Mesenchymal stem cell (in vitro differentiated cells and primary cell): ENCODE results near the gene MICAL3.

Experiments used
- DNase-seq: peaks from one replicate; pipeline ENCODE4 v3.0.0-alpha.2; 2013
- H2AFZ ChIP-seq: one replicate; pipeline ENCODE4 v1.6.1; 2013; ENCODE audit warnings: low read depth, mild to moderate bottlenecking, control low read depth, inconsistent platforms, low read length, moderate library complexity
- H2AK5ac ChIP-seq: 2 replicates; pipeline ENCODE4 v1.6.1; 2013; ENCODE audit warnings: low read length, moderate library complexity, mild to moderate bottlenecking, inconsistent platforms; ENCODE audit not compliant: severe bottlenecking
- H2BK120ac ChIP-seq: one replicate; pipeline ENCODE4 v1.6.1; 2013; ENCODE audit warnings: low read depth, mild to moderate bottlenecking, inconsistent platforms, low read length, moderate library complexity
- H2BK12ac ChIP-seq, 2 experiments: one replicate each; pipeline ENCODE4 v1.6.1; 2013; ENCODE audit warnings: inconsistent platforms in 2 of 2, low read length in 2 of 2, mild to moderate bottlenecking in 2 of 2, moderate library complexity in 2 of 2, control low read depth in 1 of 2
- H2BK15ac ChIP-seq: one replicate; pipeline ENCODE4 v1.6.1; 2013; ENCODE audit warnings: mild to moderate bottlenecking, low read depth, inconsistent platforms; ENCODE audit not compliant: poor library complexity, severe bottlenecking
- H2BK5ac ChIP-seq: 2 replicates; pipeline ENCODE4 v1.6.1; 2013; ENCODE audit warnings: low read depth, mild to moderate bottlenecking, low read length, control low read depth, inconsistent platforms; ENCODE audit not compliant: poor library complexity, severe bottlenecking
- H3K14ac ChIP-seq, 2 experiments: one replicate each; pipeline ENCODE4 v1.6.1; 2013; ENCODE audit warnings: inconsistent platforms in 2 of 2, low read length in 2 of 2, control low read depth in 1 of 2, mild to moderate bottlenecking in 1 of 2, moderate library complexity in 1 of 2
- H3K18ac ChIP-seq, 2 experiments: one replicate each; pipeline ENCODE4 v1.6.1; 2013; ENCODE audit warnings: inconsistent platforms in 2 of 2, low read length in 2 of 2, control low read depth in 1 of 2, low read depth in 1 of 2, mild to moderate bottlenecking in 1 of 2
- H3K23ac ChIP-seq, 2 experiments: one replicate each; pipeline ENCODE4 v1.6.1; 2013; ENCODE audit warnings: inconsistent platforms in 2 of 2, low read length in 2 of 2, mild to moderate bottlenecking in 2 of 2, moderate library complexity in 2 of 2, control low read depth in 1 of 2
- H3K27ac ChIP-seq: 2 replicates; pipeline ENCODE4 v1.5.1; 2013; ENCODE audit warnings: mild to moderate bottlenecking, moderate library complexity, low read length, control low read depth, inconsistent platforms; ENCODE audit not compliant: poor library complexity, severe bottlenecking
- H3K27me3 ChIP-seq, 2 experiments: 2 replicates each; pipeline versions ENCODE4 v1.6.1 to v1.7.0; 2013; ENCODE audit warnings: low read length in 2 of 2, mild to moderate bottlenecking in 2 of 2, moderate library complexity in 2 of 2, control low read depth in 1 of 2, inconsistent platforms in 1 of 2; ENCODE audit not compliant: control insufficient read depth in 1 of 2, insufficient read depth in 1 of 2
- H3K36me3 ChIP-seq, 2 experiments: 2 replicates each; pipeline versions ENCODE4 v1.6.1 to v1.7.0; 2013; ENCODE audit warnings: low read length in 2 of 2, control low read depth in 1 of 2, inconsistent platforms in 1 of 2, low read depth in 1 of 2, mild to moderate bottlenecking in 1 of 2; ENCODE audit not compliant: insufficient read depth in 2 of 2, control insufficient read depth in 1 of 2
- H3K4ac ChIP-seq, 2 experiments: one replicate each; pipeline ENCODE4 v1.6.1; 2013; ENCODE audit warnings: inconsistent platforms in 2 of 2, low read length in 2 of 2, mild to moderate bottlenecking in 2 of 2, moderate library complexity in 2 of 2, control low read depth in 1 of 2, low read depth in 1 of 2
- H3K4me1 ChIP-seq: 2 replicates; pipeline ENCODE4 v1.6.1; 2013; ENCODE audit warnings: low read depth, low read length, control low read depth; ENCODE audit not compliant: control insufficient read depth, insufficient read depth
- H3K4me2 ChIP-seq: 2 replicates; pipeline ENCODE4 v1.6.1; 2013; ENCODE audit warnings: low read length, mild to moderate bottlenecking, inconsistent platforms; ENCODE audit not compliant: poor library complexity, severe bottlenecking
- H3K4me3 ChIP-seq, 2 experiments: 2 replicates each; pipeline versions ENCODE4 v1.5.1 to v1.7.0; 2013; ENCODE audit warnings: low read length in 2 of 2, mild to moderate bottlenecking in 2 of 2, control low read depth in 1 of 2, low read depth in 1 of 2; ENCODE audit not compliant: insufficient read depth in 1 of 2
- H3K79me1 ChIP-seq: replicated peaks from 2 replicates; pipeline ENCODE4 v1.6.1; 2013; ENCODE audit warnings: mild to moderate bottlenecking, control low read depth, low read length, inconsistent platforms; ENCODE audit not compliant: poor library complexity, severe bottlenecking
- H3K9ac ChIP-seq: 2 replicates; pipeline ENCODE4 v1.7.0; 2013; ENCODE audit warnings: mild to moderate bottlenecking, low read length, moderate library complexity
- H3K9me3 ChIP-seq: 2 replicates; pipeline ENCODE4 v1.7.0; 2013; ENCODE audit warnings: mild to moderate bottlenecking, low read length; ENCODE audit not compliant: control insufficient read depth
- H4K8ac ChIP-seq: one replicate; pipeline ENCODE4 v1.6.1; 2013; ENCODE audit warnings: inconsistent platforms, mild to moderate bottlenecking, low read length, moderate library complexity
- H4K91ac ChIP-seq: one replicate; pipeline ENCODE4 v1.6.1; 2013; ENCODE audit warnings: mild to moderate bottlenecking, low read length, inconsistent platforms
- WGBS: methylation state at CpG from one replicate; pipeline ENCODE4 v1.1.7; 2013; ENCODE audit warnings: mixed read lengths; 5-methylcytosine and 5-hydroxymethylcytosine counted together

MICAL3 gene

DNA sequence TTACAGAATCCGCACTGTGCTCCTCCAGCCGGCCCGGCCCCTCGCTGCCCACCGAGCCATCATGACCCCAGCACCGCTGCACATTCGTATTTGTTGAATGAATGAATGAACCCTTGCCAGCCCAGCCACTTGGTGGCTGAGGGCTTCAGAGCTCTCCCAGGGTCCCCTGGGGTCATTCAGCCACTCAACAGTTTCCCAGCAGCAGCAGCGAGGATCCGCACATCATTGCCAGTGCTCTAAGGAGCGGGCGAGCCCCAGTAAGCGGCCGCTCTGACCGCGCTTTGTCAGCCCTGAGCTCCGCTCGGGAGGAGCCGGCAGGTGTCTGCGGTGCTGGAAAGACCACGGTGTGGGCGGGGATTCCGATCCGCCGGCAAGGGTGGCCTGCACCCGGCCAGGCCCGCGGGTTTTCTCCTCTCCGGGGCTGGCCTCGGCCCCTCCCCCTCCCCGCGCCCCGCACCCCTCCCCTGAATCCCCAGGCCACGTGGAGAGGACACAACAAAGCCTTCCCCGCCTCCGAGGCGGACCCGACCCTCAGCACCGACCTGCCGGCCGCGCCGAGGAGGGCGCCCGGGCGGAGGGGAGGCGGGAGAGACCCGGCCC is 250.7 kb downstream of the MICAL3 start:
- WGBS, result 2% methylated on average over 42 of the region's 47 CpGs
- H3K79me1 ChIP-seq, result peaks cover 26% of the 10 kb centered on the region

GRCh38 chr22:17772958-17773605 is 251.3 kb downstream of the MICAL3 start:
- WGBS, result 42% methylated on average over 14 of the region's 18 CpGs

More for the DNA sequence above, 250.7 kb downstream of the MICAL3 start:
- H3K9ac ChIP-seq, result peak overlapping the region; percentile 70
- H4K8ac ChIP-seq, result no peak overlapping the region
- H3K14ac ChIP-seq, result peak overlapping the region in 1 of 2 experiments; percentile 56
- H3K18ac ChIP-seq, result peak overlapping the region; percentile 44 to 72
- no peak overlapping the region for H2AK5ac ChIP-seq
- peak overlapping the region; percentile 80 to 81 for H3K4me3 ChIP-seq
- no peak overlapping the region for H3K27ac ChIP-seq
- H3K4ac ChIP-seq, result peak overlapping the region in 1 of 2 experiments; percentile 53
- H2BK5ac ChIP-seq, result no peak overlapping the region
- H3K27me3 ChIP-seq, result no peaks in the 10 kb centered on the region
- H4K91ac ChIP-seq, result no peak overlapping the region
- no peak overlapping the region for H2BK120ac ChIP-seq
- peaks cover 31% of the 10 kb centered on the region for H3K4me1 ChIP-seq
- H3K23ac ChIP-seq, result peak overlapping the region in 1 of 2 experiments; percentile 18
- H3K9me3 ChIP-seq, result no peaks in the 10 kb centered on the region
- peaks cover 0 to 13% of the 10 kb centered on the region in 2 experiments for H3K36me3 ChIP-seq
- H2AFZ ChIP-seq, result no peak overlapping the region
- peak; percentile 46 for DNase-seq
- peak overlapping the region; percentile 82 for H3K4me2 ChIP-seq
- peak overlapping the region in 1 of 2 experiments; percentile 68 for H2BK12ac ChIP-seq
- no peak overlapping the region for H2BK15ac ChIP-seq

DNA sequence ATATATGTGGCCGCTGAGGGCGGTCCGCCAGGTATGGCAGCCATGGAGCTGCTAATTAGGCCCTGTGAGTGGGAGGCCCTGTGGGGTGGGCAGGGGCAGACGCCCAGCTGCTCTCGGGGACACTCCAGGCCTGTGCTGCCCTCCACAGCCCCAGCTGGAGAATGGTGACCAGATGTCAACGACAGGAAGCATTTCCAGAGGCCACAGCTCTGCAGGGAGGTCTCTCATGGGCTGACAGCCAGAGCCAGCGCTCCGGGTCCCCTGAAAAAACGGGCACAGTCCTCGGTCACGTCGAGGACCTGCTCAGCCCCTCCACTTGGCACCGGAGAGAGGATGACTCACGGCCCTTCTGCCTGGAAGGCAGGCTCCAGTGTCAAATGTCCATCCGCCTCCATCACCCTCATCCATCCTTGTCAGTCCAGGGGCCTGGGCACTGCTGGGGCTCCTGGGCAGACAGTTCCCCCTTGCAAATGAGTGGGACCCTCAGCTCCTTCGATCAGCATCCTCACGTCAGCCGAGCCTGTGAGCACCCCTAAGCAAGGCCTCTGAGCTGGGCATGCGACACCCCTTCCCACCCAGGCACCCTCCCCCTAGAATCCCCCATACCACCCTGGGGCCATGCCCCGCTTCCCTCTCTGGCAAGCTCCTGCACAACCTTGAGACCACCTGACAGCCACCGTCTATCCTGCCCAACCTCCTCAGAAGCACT is 252.0 kb downstream of the MICAL3 start:
- Histone ChIP-seq H3K27ac (no peak overlapping the region), H3K4me2 (peak overlapping the region; percentile 82), H3K4ac (no peak overlapping the region), H3K14ac (peak overlapping the region in 1 of 2 experiments; percentile 90), H2BK15ac (no peak overlapping the region), H2AFZ (no peak overlapping the region), H3K27me3 (no peaks in the 10 kb centered on the region), H3K4me1 (peaks cover 31% of the 10 kb centered on the region), H2BK12ac (peak overlapping the region in 1 of 2 experiments; percentile 80), H3K23ac (no peak overlapping the region), H2BK120ac (no peak overlapping the region), H3K9me3 (no peaks in the 10 kb centered on the region), H4K91ac (peak overlapping the region; percentile 37), H3K79me1 (peaks cover 32% of the 10 kb centered on the region), H2AK5ac (peak overlapping the region; percentile 69), H3K9ac (no peak overlapping the region), H3K36me3 (peaks cover 0 to 13% of the 10 kb centered on the region in 2 experiments), H3K18ac (peak overlapping the region in 1 of 2 experiments; percentile 78), H2BK5ac (no peak overlapping the region), H3K4me3 (peak overlapping the region in 1 of 2 experiments; percentile 81), H4K8ac (no peak overlapping the region)
- 69% methylated on average over 21 of the region's 21 CpGs for WGBS
- peak; percentile 18 for DNase-seq

More at GRCh38 chr22:17772958-17773605, 251.3 kb downstream of the MICAL3 start:
- H3K4me1 ChIP-seq, result peaks cover 31% of the 10 kb centered on the region
- peak overlapping the region in 1 of 2 experiments; percentile 57 for H3K4ac ChIP-seq
- no peak overlapping the region for H2BK15ac ChIP-seq
- no peak overlapping the region for H4K8ac ChIP-seq
- no peak overlapping the region for H2BK5ac ChIP-seq
- peaks cover 0 to 13% of the 10 kb centered on the region in 2 experiments for H3K36me3 ChIP-seq
- H3K9me3 ChIP-seq, result no peaks in the 10 kb centered on the region
- peak overlapping the region; percentile 80 to 81 for H3K4me3 ChIP-seq
- peak overlapping the region; percentile 37 for H4K91ac ChIP-seq
- H3K27ac ChIP-seq, result no peak overlapping the region
- H3K4me2 ChIP-seq, result peak overlapping the region; percentile 82
- DNase-seq, result peak; percentile 27
- peaks cover 29% of the 10 kb centered on the region for H3K79me1 ChIP-seq
- no peaks in the 10 kb centered on the region for H3K27me3 ChIP-seq
- peak overlapping the region in 1 of 2 experiments; percentile 90 for H3K14ac ChIP-seq
- H3K18ac ChIP-seq, result peak overlapping the region in 1 of 2 experiments; percentile 78
- H2BK12ac ChIP-seq, result peak overlapping the region in 1 of 2 experiments; percentile 80
- no peak overlapping the region for H2AFZ ChIP-seq
- no peak overlapping the region for H2BK120ac ChIP-seq
- H3K23ac ChIP-seq, result peak overlapping the region in 1 of 2 experiments; percentile 18
- peak overlapping the region; percentile 41 for H2AK5ac ChIP-seq
- peak overlapping the region; percentile 70 for H3K9ac ChIP-seq
